Sigmoid colon (tissue), 7 donors: ENCODE data around the gene SULT2A1. TPM values are rescaled to one million over a fixed set of nuclear protein-coding genes. Genes with fewer than 3 reads are reported as not detected.
A peak's percentile ranks its signal among the peaks of the same experiment; 100 is the strongest.
"Not testable (repeated sequence)": the region's sequence is repeated elsewhere in the genome, so short reads cannot be mapped to it uniquely, and the experiment has no call there.

Experiments used
- DNase-seq: peaks from one replicate; pipeline ENCODE4 v3.0.0-alpha.2; 2019
- H3K27ac ChIP-seq, 4 donors: fragments of 200-600 bp; sonication (generic); one replicate each; pipeline ENCODE4 v1.5.1; 2016 to 2019; ENCODE audit warnings: mild to moderate bottlenecking in 1 of 4
- H3K27me3 ChIP-seq, 3 donors: fragments of 200-600 bp; sonication (generic); one replicate each; pipeline ENCODE4 v1.5.1; 2019; ENCODE audit warnings: mild to moderate bottlenecking in 1 of 3
- H3K36me3 ChIP-seq, 4 donors: fragments of 200-600 bp; sonication (generic); one replicate each; pipeline ENCODE4 v1.5.1; 2016 to 2019
- H3K4me1 ChIP-seq, 4 donors: fragments of 200-600 bp; sonication (generic); one replicate each; pipeline ENCODE4 v1.5.1; 2017 to 2019
- H3K4me3 ChIP-seq, 4 donors: fragments of 200-600 bp; sonication (generic); one replicate each; pipeline ENCODE4 v1.5.1; 2017 to 2019; ENCODE audit warnings: mild to moderate bottlenecking in 2 of 4, moderate library complexity in 1 of 4
- H3K9me3 ChIP-seq, 4 donors: fragments of 200-600 bp in 3 of 4; sonication (generic) in 3 of 4; one replicate each; pipeline versions ENCODE4 v1.5.1 to v1.6.1; 2013 to 2019
- EP300 ChIP-seq, 4 donors: sonication (generic); formaldehyde crosslinking; IDR thresholded peaks; one replicate each; pipeline ENCODE4 v1.6.1; 2017; ENCODE audit warnings: antibody characterized with exemption in 4 of 4
- POLR2A ChIP-seq, 2 donors: fragments of 450-650 bp; IDR thresholded peaks; one replicate each; pipeline ENCODE4 v1.6.1; 2016; ENCODE audit warnings: antibody characterized with exemption in 2 of 2, mild to moderate bottlenecking in 2 of 2, moderate library complexity in 2 of 2
- POLR2AphosphoS5 ChIP-seq, 4 donors: sonication (generic); formaldehyde crosslinking; IDR thresholded peaks; one replicate each; pipeline ENCODE4 v1.6.1; 2017; ENCODE audit warnings: antibody characterized with exemption in 4 of 4
- WGBS, 2 donors: extraction: QIAGEN DNeasy Blood & Tissue Kit; methylation state at CpG; one replicate each; pipeline ENCODE4 v1.1.7; 2013; 5-methylcytosine and 5-hydroxymethylcytosine counted together
- intact Hi-C: fragments of 100-400 bp; cut with DNase I; formaldehyde crosslinking; loops from one replicate; pipeline ENCODE4 v1.15.1; 2023
- polyA plus RNA-seq, 3 donors: library from polyadenylated mRNA; stranded (reverse); fragments of 200-250 nt; gene quantifications; one replicate each; pipeline ENCODE4 v1.2.3, GENCODE V29; 2013
- total RNA-seq, 4 donors: library from RNA; depleted of rRNA; stranded (reverse); fragments of >200 nt; gene quantifications; one replicate each; pipeline ENCODE4 v1.1.0, GENCODE V29; 2016
- TF ChIP-seq, protein P1 (sequence below), 4 experiments: fragments of 450-650 bp in 3 of 4; fragments of 200-600 bp in 1 of 4; IDR thresholded peaks; one replicate each; pipeline ENCODE4 v1.5.1; 2016 to 2019; ENCODE audit warnings: antibody characterized with exemption in 4 of 4, mild to moderate bottlenecking in 3 of 4, moderate library complexity in 2 of 4
- donor health status: healthy with polysubstance abuse.
- donor health status: Bipolar disorder and iron deficiency.
- donor health status: healthy.

Gene SULT2A1
- total and polyA plus RNA-seq, 7 donors, result 0.07 to 0.23 TPM; not detected in 5

DNA sequence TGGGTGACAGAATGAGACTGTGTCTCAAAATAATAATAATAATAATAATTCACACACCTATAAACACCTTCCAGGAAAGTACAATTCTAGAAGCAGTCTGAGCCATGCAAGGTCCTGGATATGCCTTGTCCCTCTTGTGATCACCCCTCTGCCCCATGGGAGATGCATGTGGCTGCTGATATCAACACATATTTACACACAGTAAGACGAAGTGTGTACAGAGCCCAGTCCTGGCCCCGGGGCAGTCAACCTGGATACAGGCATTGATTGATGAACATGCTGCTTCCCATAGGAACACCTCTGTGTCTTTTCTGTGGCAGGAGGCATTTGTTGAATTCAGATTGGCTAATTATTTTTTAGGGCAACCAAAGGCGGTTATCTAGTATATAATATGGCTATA lies 3.2 kb downstream of the SULT2A1 start:
- Histone ChIP-seq H3K27me3 (no peaks in the 10 kb centered on the region), H3K4me3 (no peak overlapping the region), H3K36me3 (no peaks in the 10 kb centered on the region), H3K4me1 (no peaks in the 10 kb centered on the region), H3K27ac (no peak overlapping the region), H3K9me3 (no peaks in the 10 kb centered on the region)
- peak; percentile 30 for DNase-seq
- intact Hi-C loops, result no loop called here
- WGBS, 2 donors, result 51 to 86% methylated on average over 3 of the region's 3 CpGs
- TF ChIP-seq, protein P1, sequence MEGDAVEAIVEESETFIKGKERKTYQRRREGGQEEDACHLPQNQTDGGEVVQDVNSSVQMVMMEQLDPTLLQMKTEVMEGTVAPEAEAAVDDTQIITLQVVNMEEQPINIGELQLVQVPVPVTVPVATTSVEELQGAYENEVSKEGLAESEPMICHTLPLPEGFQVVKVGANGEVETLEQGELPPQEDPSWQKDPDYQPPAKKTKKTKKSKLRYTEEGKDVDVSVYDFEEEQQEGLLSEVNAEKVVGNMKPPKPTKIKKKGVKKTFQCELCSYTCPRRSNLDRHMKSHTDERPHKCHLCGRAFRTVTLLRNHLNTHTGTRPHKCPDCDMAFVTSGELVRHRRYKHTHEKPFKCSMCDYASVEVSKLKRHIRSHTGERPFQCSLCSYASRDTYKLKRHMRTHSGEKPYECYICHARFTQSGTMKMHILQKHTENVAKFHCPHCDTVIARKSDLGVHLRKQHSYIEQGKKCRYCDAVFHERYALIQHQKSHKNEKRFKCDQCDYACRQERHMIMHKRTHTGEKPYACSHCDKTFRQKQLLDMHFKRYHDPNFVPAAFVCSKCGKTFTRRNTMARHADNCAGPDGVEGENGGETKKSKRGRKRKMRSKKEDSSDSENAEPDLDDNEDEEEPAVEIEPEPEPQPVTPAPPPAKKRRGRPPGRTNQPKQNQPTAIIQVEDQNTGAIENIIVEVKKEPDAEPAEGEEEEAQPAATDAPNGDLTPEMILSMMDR (IDR thresholded peaks at IDR 0.05), result no peak
- no peak for TF ChIP-seq POLR2A (IDR thresholded peaks at IDR 0.05)
- TF ChIP-seq POLR2AphosphoS5 (IDR thresholded peaks at IDR 0.05), result no peak
- no peak for TF ChIP-seq EP300 (IDR thresholded peaks at IDR 0.05)

DNA sequence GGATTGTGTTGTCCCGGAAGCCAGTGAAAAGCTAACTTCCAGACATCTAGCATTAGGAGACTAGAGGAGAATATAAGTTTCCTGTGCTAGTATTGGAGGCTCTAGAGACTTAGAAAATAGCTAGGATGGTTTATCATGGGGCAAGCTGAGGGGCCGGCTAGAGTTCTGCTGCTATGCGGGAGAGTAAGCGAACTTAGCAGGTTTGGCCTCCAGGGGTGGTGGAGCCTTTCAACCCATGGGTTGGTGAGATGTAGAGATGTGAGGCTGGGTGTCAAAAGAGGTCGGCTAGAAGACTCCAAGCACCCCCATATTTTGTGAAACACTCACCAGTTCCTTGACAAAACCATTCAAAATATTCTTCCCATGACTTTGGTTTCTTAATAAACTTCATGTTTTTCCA lies 4.4 kb downstream of the SULT2A1 start:
- intact Hi-C loops, result no loop called here
- Histone ChIP-seq H3K4me3 (no peak overlapping the region), H3K27me3 (no peaks in the 10 kb centered on the region), H3K36me3 (no peaks in the 10 kb centered on the region), H3K9me3 (no peaks in the 10 kb centered on the region), H3K4me1 (no peaks in the 10 kb centered on the region), H3K27ac (no peak overlapping the region)
- peak; percentile 4 for DNase-seq
- 73 to 82% methylated on average over 5 of the region's 5 CpGs for WGBS, 2 donors
- TF ChIP-seq EP300 (IDR thresholded peaks at IDR 0.05) (no peak), POLR2A (IDR thresholded peaks at IDR 0.05) (no peak), POLR2AphosphoS5 (IDR thresholded peaks at IDR 0.05) (no peak)
- TF ChIP-seq, protein P1 (IDR thresholded peaks at IDR 0.05), result no peak

DNA sequence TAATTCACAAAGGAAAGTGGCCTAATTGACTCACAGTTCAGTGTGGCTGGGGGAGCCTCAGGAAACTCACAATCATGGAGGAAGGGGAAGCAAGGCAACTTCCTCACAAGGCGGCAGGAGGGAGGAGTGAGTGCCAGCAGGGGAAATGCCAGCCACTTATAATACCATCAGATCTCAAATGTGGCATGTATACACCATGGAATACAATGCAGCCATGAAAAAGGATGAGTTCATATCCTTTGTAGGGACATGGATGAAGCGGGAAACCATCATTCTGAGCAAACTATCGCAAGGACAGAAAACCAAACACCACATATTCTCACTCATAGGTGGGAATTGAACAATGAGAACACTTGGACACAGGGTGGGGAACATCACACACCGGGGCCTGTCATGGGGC lies 6.7 kb downstream of the SULT2A1 start:
- H3K27ac ChIP-seq, H3K4me1 ChIP-seq, H3K36me3 ChIP-seq, DNase-seq, H3K9me3 ChIP-seq, H3K4me3 ChIP-seq, intact Hi-C loops: not testable (repeated sequence)
- peaks cover 0 to 10% (median 0%) of the 10 kb centered on the region in 3 donors for H3K27me3 ChIP-seq
- 61 to 73% methylated on average over 3 to 4 of the region's 4 CpGs for WGBS, 2 donors

DNA sequence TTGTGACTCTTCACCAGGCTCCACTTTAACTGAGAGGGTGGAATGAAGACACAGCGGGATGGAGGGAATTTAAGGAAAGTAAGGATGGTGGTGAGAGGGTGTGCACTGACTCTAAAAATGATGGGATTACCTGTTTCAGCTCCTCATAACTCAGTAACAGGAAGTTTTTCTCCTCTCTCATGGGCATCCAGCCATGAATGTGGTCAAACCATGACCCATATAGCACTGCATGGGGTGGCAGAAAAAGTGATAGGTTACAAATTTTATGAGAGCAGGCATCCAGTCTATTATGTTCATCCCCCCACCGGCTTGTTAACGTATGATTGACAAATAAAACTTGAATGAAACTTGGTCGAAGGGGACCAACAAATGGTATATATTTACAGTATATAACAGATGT lies 7.2 kb downstream of the SULT2A1 start:
- WGBS, 2 donors, result 65 to 90% methylated on average over 4 of the region's 4 CpGs
- Histone ChIP-seq H3K4me1 (no peaks in the 10 kb centered on the region), H3K9me3 (no peaks in the 10 kb centered on the region), H3K36me3 (no peaks in the 10 kb centered on the region), H3K4me3 (no peak overlapping the region), H3K27me3 (peaks cover 0 to 10% (median 0%) of the 10 kb centered on the region in 3 donors), H3K27ac (no peak overlapping the region)
- intact Hi-C loops, result no loop called here
- DNase-seq, result no peak
- TF ChIP-seq, protein P1 (IDR thresholded peaks at IDR 0.05), result no peak
- TF ChIP-seq POLR2AphosphoS5 (IDR thresholded peaks at IDR 0.05) (no peak), POLR2A (IDR thresholded peaks at IDR 0.05) (no peak), EP300 (IDR thresholded peaks at IDR 0.05) (no peak)

DNA sequence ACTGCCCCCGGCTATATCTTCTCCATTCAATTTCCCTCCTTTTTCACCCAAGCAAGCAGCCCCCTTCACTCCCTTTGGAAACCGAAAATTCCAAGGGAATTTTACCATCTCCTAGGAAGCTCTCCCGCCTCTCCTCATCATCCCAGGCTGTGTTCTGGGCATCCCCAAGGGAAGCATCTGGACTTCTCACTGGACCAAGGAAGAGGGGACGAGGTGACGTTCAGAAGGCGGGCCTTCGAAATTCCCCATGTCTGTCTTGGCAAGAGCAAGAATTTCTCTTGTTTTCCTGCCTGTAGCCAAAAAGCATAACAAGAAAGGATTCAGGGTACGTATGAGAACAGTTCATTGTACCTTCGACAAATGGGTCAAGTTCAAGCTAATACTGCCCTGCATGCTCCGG lies 20.9 kb downstream of the SULT2A1 start:
- intact Hi-C loops, result no loop called here
- H3K4me1 ChIP-seq, result no peaks in the 10 kb centered on the region
- TF ChIP-seq EP300 (IDR thresholded peaks at IDR 0.05) (no peak), POLR2AphosphoS5 (IDR thresholded peaks at IDR 0.05) (no peak), POLR2A (IDR thresholded peaks at IDR 0.05) (no peak)
- TF ChIP-seq, protein P1 (IDR thresholded peaks at IDR 0.05), result no peak
- 68 to 79% methylated on average over 10 of the region's 10 CpGs for WGBS, 2 donors
- no peak overlapping the region for H3K27ac ChIP-seq
- H3K27me3 ChIP-seq, result peaks cover 0 to 10% (median 0%) of the 10 kb centered on the region in 3 donors
- no peaks in the 10 kb centered on the region for H3K9me3 ChIP-seq
- H3K4me3 ChIP-seq, result no peak overlapping the region
- DNase-seq, result no peak
- no peaks in the 10 kb centered on the region for H3K36me3 ChIP-seq
